Mammary microvascular endothelial cell (primary cell): Measurements from ENCODE around the gene ELP6. TPM values are rescaled to one million over a fixed set of nuclear protein-coding genes. Genes with fewer than 3 reads are reported as not detected.

Experiments
- total RNA-seq: library from RNA; depleted of rRNA; stranded (reverse); fragments of >200 nt; gene quantifications from 2 replicates; pipeline ENCODE4 v1.2.3, GENCODE V29; 2015

ELP6 gene, protein sequence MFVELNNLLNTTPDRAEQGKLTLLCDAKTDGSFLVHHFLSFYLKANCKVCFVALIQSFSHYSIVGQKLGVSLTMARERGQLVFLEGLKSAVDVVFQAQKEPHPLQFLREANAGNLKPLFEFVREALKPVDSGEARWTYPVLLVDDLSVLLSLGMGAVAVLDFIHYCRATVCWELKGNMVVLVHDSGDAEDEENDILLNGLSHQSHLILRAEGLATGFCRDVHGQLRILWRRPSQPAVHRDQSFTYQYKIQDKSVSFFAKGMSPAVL
- total RNA-seq: 30.2 and 31.9 TPM in 2 replicates

GRCh38 chr3:47513125-47513929 is at the start of gene ELP6:
Gene ELP6, minus strand, starts transcription at chr3:47513712. Its CDS starts 122 bp downstream, at chr3:47513590.

GRCh38 chr3:47475570-47476329 is 37.8 kb downstream of the ELP6 start, which contains the start of gene SCAP:
Gene SCAP, minus strand, starts transcription at chr3:47475941. Its CDS starts 32,948 bp downstream, at chr3:47442993.

Other genes starting within 250 kb of the ELP6 start
- 10.1 and 17.3 TPM in 2 replicates for gene KIF9, start 230.9 kb downstream of the ELP6 start, total RNA-seq
- 25.7 and 33.0 TPM in 2 replicates for gene KLHL18, start 230.8 kb downstream of the ELP6 start, total RNA-seq
- gene PTPN23, start 132.7 kb downstream of the ELP6 start, total RNA-seq: 23.0 and 26.2 TPM in 2 replicates
- 41.8 and 53.3 TPM in 2 replicates for gene SCAP, start 37.8 kb downstream of the ELP6 start, total RNA-seq
- gene CSPG5, start 65.2 kb upstream of the ELP6 start, total RNA-seq: 0.07 TPM in 1 of 2 replicates, not detected in the other